Mesendoderm (in vitro differentiated cells): Measurements from ENCODE around the gene ADARB2.

Experiments
- DNase-seq: peaks from one replicate; pipeline ENCODE4 v3.0.0; 2013
- H2AK5ac ChIP-seq: 2 replicates; pipeline ENCODE4 v1.6.1; 2013; ENCODE audit warnings: low read length, inconsistent platforms
- H2BK120ac ChIP-seq: 2 replicates; pipeline ENCODE4 v1.6.1; 2013; ENCODE audit warnings: low read depth, mild to moderate bottlenecking, low read length, moderate library complexity, mixed read lengths
- H2BK15ac ChIP-seq: replicated peaks from 2 replicates; pipeline ENCODE4 v1.6.1; 2013; ENCODE audit warnings: low read depth, mild to moderate bottlenecking, moderate library complexity
- H2BK5ac ChIP-seq: 2 replicates; pipeline ENCODE4 v1.6.1; 2013; ENCODE audit warnings: low read length, inconsistent platforms
- H3K18ac ChIP-seq: 2 replicates; pipeline ENCODE4 v1.6.1; 2013; ENCODE audit warnings: mild to moderate bottlenecking, low read length, mixed read lengths
- H3K23ac ChIP-seq: one replicate; pipeline ENCODE4 v1.6.1; 2013; ENCODE audit warnings: low read length
- H3K27ac ChIP-seq: 2 replicates; pipeline ENCODE4 v1.5.1; 2013; ENCODE audit warnings: low read depth, mild to moderate bottlenecking, inconsistent platforms, low read length, moderate library complexity
- H3K27me3 ChIP-seq: 2 replicates; pipeline ENCODE4 v1.6.1; 2013; ENCODE audit warnings: low read length, control low read depth, mild to moderate bottlenecking, inconsistent platforms; ENCODE audit not compliant: insufficient read depth, poor library complexity
- H3K36me3 ChIP-seq: 2 replicates; pipeline ENCODE4 v1.6.1; 2013; ENCODE audit warnings: low read length, inconsistent platforms; ENCODE audit not compliant: control insufficient read depth, insufficient read depth
- H3K4ac ChIP-seq: one replicate; pipeline ENCODE4 v1.6.1; 2013; ENCODE audit warnings: low read depth, mild to moderate bottlenecking, low read length, moderate library complexity
- H3K4me1 ChIP-seq: 2 replicates; pipeline ENCODE4 v1.6.1; 2013; ENCODE audit warnings: low read depth, low read length, inconsistent platforms; ENCODE audit not compliant: control insufficient read depth
- H3K4me2 ChIP-seq: 2 replicates; pipeline ENCODE4 v1.6.1; 2013; ENCODE audit warnings: low read length
- H3K4me3 ChIP-seq: 2 replicates; pipeline ENCODE4 v1.5.1; 2013; ENCODE audit warnings: mild to moderate bottlenecking, low read length
- H3K56ac ChIP-seq: one replicate; pipeline ENCODE4 v1.6.1; 2013; ENCODE audit warnings: low read length
- H3K79me1 ChIP-seq: 2 replicates; pipeline ENCODE4 v1.6.1; 2013; ENCODE audit warnings: low read length, inconsistent platforms
- H3K79me2 ChIP-seq: 2 replicates; pipeline ENCODE4 v1.6.1; 2013; ENCODE audit warnings: mild to moderate bottlenecking, low read length; ENCODE audit not compliant: control insufficient read depth, insufficient read depth
- H3K9ac ChIP-seq: 2 replicates; pipeline ENCODE4 v1.6.1; 2013; ENCODE audit warnings: low read length, inconsistent platforms
- H4K5ac ChIP-seq: one replicate; pipeline ENCODE4 v1.6.1; 2013; ENCODE audit warnings: low read length
- H4K8ac ChIP-seq: one replicate; pipeline ENCODE4 v1.6.1; 2013; ENCODE audit warnings: low read depth, mild to moderate bottlenecking, control low read depth, low read length, moderate library complexity
- WGBS: extraction: QIAGEN DNeasy Blood & Tissue Kit; methylation state at CpG from one replicate; pipeline ENCODE4 v1.1.7; 2013; ENCODE audit warnings: low lambda C conversion rate, missing lambda C conversion rate; ENCODE audit not compliant: insufficient coverage; ENCODE audit errors: extremely low coverage; 5-methylcytosine and 5-hydroxymethylcytosine counted together

The ADARB2 gene

DNA sequence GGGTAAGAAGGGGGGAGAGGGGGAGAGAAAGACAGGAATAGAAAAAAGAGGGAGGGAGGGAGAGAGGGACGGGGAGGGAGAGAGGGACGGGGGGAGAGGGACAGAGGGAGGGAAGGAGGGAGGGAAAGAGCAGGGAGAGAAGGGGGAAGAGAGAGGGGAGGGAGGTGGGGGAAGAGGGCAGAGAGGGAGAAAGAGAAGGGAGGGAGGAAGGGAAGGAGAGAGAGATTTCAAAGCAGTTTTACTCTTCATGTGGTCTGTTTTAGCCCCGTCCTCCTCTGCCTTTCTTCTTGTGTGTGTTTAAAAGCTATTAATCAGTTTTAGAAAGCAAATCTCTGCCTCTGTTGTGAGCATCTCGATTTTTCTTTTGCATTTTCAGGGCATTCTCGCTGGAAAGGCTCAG, 444.2 kb downstream of the ADARB2 start:
- H3K9ac ChIP-seq, result no peak overlapping the region
- H3K36me3 ChIP-seq, result no peaks in the 10 kb centered on the region
- no CpG with 5 or more reads among the region's 5 CpGs for WGBS
- H3K4me1 ChIP-seq, result no peaks in the 10 kb centered on the region
- no peak overlapping the region for H3K56ac ChIP-seq
- no peaks in the 10 kb centered on the region for H3K79me2 ChIP-seq
- no peak overlapping the region for H3K4me3 ChIP-seq
- H2AK5ac ChIP-seq, result no peak overlapping the region
- H3K18ac ChIP-seq, result no peak overlapping the region
- H3K23ac ChIP-seq, result no peak overlapping the region
- H3K79me1 ChIP-seq, result no peaks in the 10 kb centered on the region
- no peaks in the 10 kb centered on the region for H3K27me3 ChIP-seq
- H4K8ac ChIP-seq, result no peak overlapping the region
- H3K4me2 ChIP-seq, result no peak overlapping the region
- H2BK120ac ChIP-seq, result no peak overlapping the region
- DNase-seq, result peak; percentile 7
- no peak overlapping the region for H2BK5ac ChIP-seq
- no peak overlapping the region for H2BK15ac ChIP-seq
- H4K5ac ChIP-seq, result no peak overlapping the region
- no peak overlapping the region for H3K4ac ChIP-seq
- no peak overlapping the region for H3K27ac ChIP-seq

DNA sequence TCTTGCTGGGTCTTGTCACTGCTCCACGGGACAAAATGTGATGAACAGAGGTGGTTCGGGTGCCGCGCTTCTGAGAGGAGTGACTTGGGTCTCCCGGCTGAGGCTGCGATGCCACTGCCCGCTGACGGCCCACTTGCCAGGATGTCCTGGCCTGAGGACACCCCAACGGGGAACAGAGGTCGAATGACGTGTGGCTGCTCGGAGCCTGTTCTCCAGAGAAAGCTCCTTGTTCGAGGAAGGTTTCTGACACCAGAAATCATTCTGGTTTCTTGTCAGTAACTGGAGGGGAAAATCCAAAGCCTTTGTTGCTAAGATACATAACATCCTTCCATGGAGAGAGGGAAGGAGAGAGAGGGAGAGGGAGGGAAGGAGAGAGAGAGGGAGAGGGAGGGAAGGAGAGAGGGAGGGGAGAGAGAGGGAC, 444.7 kb downstream of the ADARB2 start:
- Histone ChIP-seq H4K8ac (no peak overlapping the region), H3K79me1 (no peaks in the 10 kb centered on the region), H3K27me3 (no peaks in the 10 kb centered on the region), H3K4me2 (no peak overlapping the region), H2BK15ac (no peak overlapping the region), H3K4ac (no peak overlapping the region), H3K9ac (no peak overlapping the region), H2BK5ac (no peak overlapping the region), H3K4me3 (no peak overlapping the region), H2AK5ac (no peak overlapping the region), H3K79me2 (no peaks in the 10 kb centered on the region), H3K56ac (no peak overlapping the region), H4K5ac (no peak overlapping the region), H3K36me3 (no peaks in the 10 kb centered on the region), H3K18ac (no peak overlapping the region), H3K27ac (no peak overlapping the region), H3K23ac (no peak overlapping the region), H2BK120ac (no peak overlapping the region), H3K4me1 (no peaks in the 10 kb centered on the region)
- DNase-seq, result peak; percentile 75
- no CpG with 5 or more reads among the region's 13 CpGs for WGBS

DNA sequence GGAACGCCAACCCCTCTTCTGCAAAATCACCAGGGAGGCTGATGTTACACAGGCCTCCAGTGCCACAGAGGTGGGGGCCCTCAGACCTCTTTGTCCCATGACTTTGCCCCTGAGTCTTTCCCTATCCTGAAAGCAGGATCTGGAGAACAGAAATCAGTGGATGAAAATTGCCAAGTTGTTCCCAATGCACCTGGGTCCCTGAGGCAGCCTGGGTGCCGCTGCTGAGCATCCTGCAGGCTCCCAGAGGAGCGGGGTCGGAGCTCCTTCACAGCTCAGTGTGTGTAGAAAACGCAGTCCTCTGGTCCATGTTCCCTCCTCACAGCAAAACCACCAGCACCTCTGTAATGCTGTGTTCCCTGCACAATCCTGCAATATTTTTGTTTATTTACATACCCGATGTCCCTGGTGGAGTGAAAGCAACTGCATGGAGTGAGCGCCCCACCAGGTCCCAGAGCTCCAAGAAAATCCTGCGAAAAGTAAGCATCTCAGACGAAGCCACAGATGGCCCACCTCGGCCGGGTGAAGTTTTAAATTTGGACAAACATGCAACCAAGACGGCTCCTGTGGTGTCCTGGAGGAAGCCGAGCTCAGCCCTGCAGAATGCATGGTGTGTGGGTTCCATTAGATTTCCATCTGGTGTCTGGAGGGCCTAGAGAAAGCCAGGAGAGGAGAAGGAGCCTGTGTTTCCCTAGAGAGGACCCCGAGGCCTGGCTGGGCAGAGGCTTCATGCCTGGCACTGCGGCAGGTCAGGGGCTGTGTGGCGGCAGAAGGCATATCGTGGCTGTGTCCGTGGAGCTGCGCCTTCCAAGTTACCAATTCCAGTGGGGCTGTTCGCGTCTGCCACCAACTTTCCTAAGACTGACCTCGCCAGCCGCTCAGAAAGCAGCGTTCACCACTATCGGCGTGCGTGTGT, 445.9 kb downstream of the ADARB2 start:
- Histone ChIP-seq H2BK15ac (no peak overlapping the region), H3K56ac (peak overlapping the region; percentile 44), H3K23ac (no peak overlapping the region), H3K4ac (no peak overlapping the region), H3K27ac (no peak overlapping the region), H3K79me1 (no peaks in the 10 kb centered on the region), H2AK5ac (no peak overlapping the region), H3K4me2 (no peak overlapping the region), H2BK120ac (no peak overlapping the region), H3K18ac (no peak overlapping the region), H3K79me2 (no peaks in the 10 kb centered on the region), H2BK5ac (no peak overlapping the region), H3K4me1 (no peaks in the 10 kb centered on the region), H4K5ac (no peak overlapping the region), H3K27me3 (no peaks in the 10 kb centered on the region), H3K4me3 (no peak overlapping the region), H3K9ac (no peak overlapping the region), H3K36me3 (no peaks in the 10 kb centered on the region), H4K8ac (no peak overlapping the region)
- WGBS, result no CpG with 5 or more reads among the region's 27 CpGs
- no peak for DNase-seq

DNA sequence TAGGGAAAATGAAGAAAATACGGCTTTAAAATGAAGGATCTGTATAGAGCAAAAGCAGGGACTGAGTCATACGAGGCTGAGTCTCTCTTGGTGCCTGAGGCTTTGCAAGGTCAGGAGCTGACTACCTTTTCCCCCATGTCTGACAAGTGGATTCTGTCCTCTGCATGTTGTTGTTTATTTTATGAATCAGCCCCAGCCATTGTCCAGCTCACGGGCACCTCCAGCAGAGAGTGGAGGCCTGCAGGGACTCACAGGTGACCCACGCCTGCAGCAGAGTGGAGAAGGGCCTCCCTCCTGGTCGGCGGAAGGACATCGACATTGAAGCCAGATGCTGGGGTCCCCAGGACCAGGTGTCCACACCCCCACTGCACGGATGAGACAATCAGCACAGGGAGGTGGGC, 447.3 kb downstream of the ADARB2 start:
- Histone ChIP-seq H3K27ac (no peak overlapping the region), H3K4me1 (no peaks in the 10 kb centered on the region), H2BK120ac (no peak overlapping the region)

DNA sequence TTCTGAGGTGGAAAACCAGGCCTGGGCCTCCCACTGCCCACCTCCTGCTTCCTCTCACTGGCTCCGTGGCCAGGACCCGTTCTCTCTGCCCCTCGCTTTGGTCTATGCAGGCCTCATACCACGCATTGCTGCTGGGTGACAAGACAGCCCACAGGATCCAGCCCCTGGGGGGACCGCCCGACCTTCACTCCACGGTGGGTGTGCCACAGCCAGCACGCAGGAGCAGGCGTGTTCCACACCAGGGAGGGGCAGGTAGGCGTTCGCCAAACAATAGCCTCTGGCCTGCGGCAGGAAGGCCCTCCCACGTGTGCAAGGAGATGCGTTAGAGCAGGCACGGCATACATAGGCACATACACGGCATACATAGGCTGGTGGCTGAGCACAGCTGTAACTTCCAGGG, 447.7 kb downstream of the ADARB2 start:
- Histone ChIP-seq H3K4me2 (no peak overlapping the region), H3K4me3 (no peak overlapping the region), H2BK15ac (no peak overlapping the region), H2AK5ac (no peak overlapping the region), H3K4ac (no peak overlapping the region), H3K79me1 (no peaks in the 10 kb centered on the region), H3K9ac (no peak overlapping the region), H2BK5ac (no peak overlapping the region), H3K27ac (no peak overlapping the region), H3K18ac (no peak overlapping the region), H4K8ac (no peak overlapping the region), H2BK120ac (no peak overlapping the region), H3K36me3 (no peaks in the 10 kb centered on the region), H3K27me3 (no peaks in the 10 kb centered on the region), H4K5ac (no peak overlapping the region), H3K4me1 (no peaks in the 10 kb centered on the region), H3K56ac (no peak overlapping the region), H3K23ac (no peak overlapping the region), H3K79me2 (no peaks in the 10 kb centered on the region)
- WGBS, result no CpG with 5 or more reads among the region's 16 CpGs
- peak; percentile 16 for DNase-seq

More for the DNA sequence above, 447.3 kb downstream of the ADARB2 start:
- Histone ChIP-seq H3K4me3 (no peak overlapping the region), H3K23ac (no peak overlapping the region), H3K36me3 (no peaks in the 10 kb centered on the region), H2AK5ac (no peak overlapping the region), H2BK5ac (no peak overlapping the region), H3K79me1 (no peaks in the 10 kb centered on the region), H3K4me2 (no peak overlapping the region), H2BK15ac (no peak overlapping the region), H3K79me2 (no peaks in the 10 kb centered on the region), H3K9ac (no peak overlapping the region), H3K18ac (no peak overlapping the region), H4K8ac (no peak overlapping the region), H4K5ac (no peak overlapping the region), H3K56ac (no peak overlapping the region), H3K4ac (no peak overlapping the region), H3K27me3 (no peaks in the 10 kb centered on the region)
- no peak for DNase-seq
- no CpG with 5 or more reads among the region's 8 CpGs for WGBS
